Upper lobe of left lung (tissue), 4 donors: ENCODE measurements around the gene SNX14.

Source experiments
- CTCF ChIP-seq, 6 experiments: fragments of 450-650 bp in 4 of 6; fragments of 200-600 bp in 2 of 6; sonication (generic) in 2 of 6; IDR thresholded peaks; one replicate each; pipeline ENCODE4 v1.5.1; 2016 to 2019; ENCODE audit warnings: antibody characterized with exemption in 6 of 6
- EP300 ChIP-seq, 4 donors: sonication (generic); formaldehyde crosslinking; IDR thresholded peaks; one replicate each; pipeline ENCODE4 v1.5.1; 2017; ENCODE audit warnings: antibody characterized with exemption in 4 of 4, control low read depth in 2 of 4
- POLR2A ChIP-seq, 4 donors: fragments of 450-650 bp; IDR thresholded peaks; one replicate each; pipeline ENCODE4 v1.5.1; 2016 to 2017; ENCODE audit warnings: antibody characterized with exemption in 4 of 4, mild to moderate bottlenecking in 2 of 4
- POLR2AphosphoS5 ChIP-seq, 2 donors: sonication (generic); formaldehyde crosslinking; IDR thresholded peaks; one replicate each; pipeline ENCODE4 v1.5.1; 2017; ENCODE audit warnings: antibody characterized with exemption in 2 of 2

- TF ChIP-seq CTCF (IDR thresholded peaks at IDR 0.05) (no peak), POLR2A (IDR thresholded peaks at IDR 0.05) (no peak), EP300 (IDR thresholded peaks at IDR 0.05) (no peak), POLR2AphosphoS5 (IDR thresholded peaks at IDR 0.05) (no peak)
Measured at GRCh38 chr6:85620308-85620707, 26.6 kb upstream of the SNX14 start.
